Mucosa of descending colon (tissue), 3 donors: ENCODE measurements around the gene ANKRD13A. TPM values are rescaled to one million over a fixed set of nuclear protein-coding genes. Genes with fewer than 3 reads are reported as not detected.

Source experiments
- ATAC-seq: fragments of 200-7000 bp; cut with Tn5 transposase; one replicate; pipeline ENCODE4 v1.9.1; 2020; ENCODE audit warnings: mild to moderate bottlenecking, moderate library complexity
- DNase-seq, 3 donors: peaks; one replicate each; pipeline ENCODE4 v3.0.0-alpha.2; 2020
- H3K36me3 ChIP-seq: fragments of 200-600 bp; one replicate; pipeline ENCODE4 v1.8.0; 2021; ENCODE audit warnings: low read depth, mild to moderate bottlenecking
- H3K4me1 ChIP-seq: fragments of 200-600 bp; one replicate; pipeline ENCODE4 v1.8.0; 2021; ENCODE audit warnings: low read depth, mild to moderate bottlenecking
- H3K4me3 ChIP-seq: fragments of 200-600 bp; one replicate; pipeline ENCODE4 v1.8.0; 2021; ENCODE audit warnings: mild to moderate bottlenecking
- H3K9me3 ChIP-seq: fragments of 200-600 bp; one replicate; pipeline ENCODE4 v1.8.0; 2021; ENCODE audit warnings: mild to moderate bottlenecking
- CTCF ChIP-seq: fragments of 200-600 bp; IDR thresholded peaks from one replicate; pipeline ENCODE4 v1.8.0; 2022; ENCODE audit warnings: antibody characterized with exemption, mild to moderate bottlenecking
- intact Hi-C, 2 donors: fragments of 100-400 bp; cut with DNase I in 1 of 2; cut with micrococcal nuclease in 1 of 2; formaldehyde crosslinking; loops; one replicate each; pipeline versions ENCODE4 v1.11.0 to v1.11.1; 2022; cut with DNase I, micrococcal nuclease
- total RNA-seq, 3 donors: library from RNA; stranded (reverse); fragmentation: NEBNext Ultra II Directional in 2 of 3; extraction: Animal tissue kit (Norgen Biotek cat#: 25700) in 2 of 3; gene quantifications; one replicate each; pipeline versions ENCODE4 v1.2.1 to v1.2.4, GENCODE V29; 2021 to 2023
- donor health status: DM: no; HTN: no; CAD: no; lungs with moderate emphysema.
- donor health status: DM: no; HTN: no; CAD: no.
- donor health status: DM: no; HTN: yes; CAD: no.

ANKRD13A gene
- total RNA-seq, 3 donors from 2014 or later = 56.0 to 75.2 (median 63.9) TPM

GRCh38 chr12:109967383-109968031 lies 31.7 kb upstream of the ANKRD13A start:
- Histone ChIP-seq H3K9me3 (no peaks in the 10 kb centered on the region), H3K36me3 (no peaks in the 10 kb centered on the region), H3K4me1 (no peaks in the 10 kb centered on the region), H3K4me3 (no peak overlapping the region)
- intact Hi-C loops = no loop called here
- ATAC-seq (no peak), DNase-seq (no peak)
- no peak for TF ChIP-seq CTCF

GRCh38 chr12:109968032-109968420 lies 31.2 kb upstream of the ANKRD13A start:
- no peaks in the 10 kb centered on the region for H3K36me3 ChIP-seq
- H3K4me1 ChIP-seq = peaks cover 4% of the 10 kb centered on the region
- DNase-seq (no peak), ATAC-seq (no peak)
- TF ChIP-seq CTCF = no peak
- no peak overlapping the region for H3K4me3 ChIP-seq
- intact Hi-C loops = no loop called here
- no peaks in the 10 kb centered on the region for H3K9me3 ChIP-seq

- H3K4me1 ChIP-seq = peaks cover 8% of the 10 kb centered on the region
- ATAC-seq = no peak
- no peak overlapping the region for H3K4me3 ChIP-seq
- H3K36me3 ChIP-seq = no peaks in the 10 kb centered on the region
- intact Hi-C loops = no loop called here
- no peaks in the 10 kb centered on the region for H3K9me3 ChIP-seq
- no peak for TF ChIP-seq CTCF
- no peak for DNase-seq
Measured at GRCh38 chr12:109968801-109969200, 30.4 kb upstream of the ANKRD13A start.

GRCh38 chr12:109972821-109973220 lies 26.4 kb upstream of the ANKRD13A start:
- DNase-seq (no peak), ATAC-seq (peak; percentile 26)
- intact Hi-C loops = no loop called here
- no peaks in the 10 kb centered on the region for H3K36me3 ChIP-seq
- H3K4me3 ChIP-seq = no peak overlapping the region
- no peaks in the 10 kb centered on the region for H3K9me3 ChIP-seq
- no peak for TF ChIP-seq CTCF
- peaks cover 8% of the 10 kb centered on the region for H3K4me1 ChIP-seq

GRCh38 chr12:109981311-109981710 lies 17.9 kb upstream of the ANKRD13A start:
- H3K9me3 ChIP-seq = no peaks in the 10 kb centered on the region
- H3K4me1 ChIP-seq = no peaks in the 10 kb centered on the region
- ATAC-seq = no peak
- DNase-seq = no peak
- no peak for TF ChIP-seq CTCF
- H3K36me3 ChIP-seq = peaks cover 5% of the 10 kb centered on the region
- intact Hi-C loops = no loop called here
- no peak overlapping the region for H3K4me3 ChIP-seq

- Histone ChIP-seq H3K4me3 (no peak overlapping the region), H3K9me3 (no peaks in the 10 kb centered on the region), H3K36me3 (peaks cover 5% of the 10 kb centered on the region), H3K4me1 (no peaks in the 10 kb centered on the region)
- no peak for TF ChIP-seq CTCF
- no peak for ATAC-seq
- intact Hi-C loops = no loop called here
- DNase-seq = no peak
Measured at GRCh38 chr12:109982210-109982609, 17.0 kb upstream of the ANKRD13A start.
